HepG2 (cell line): ENCODE data around the gene TCF3. TPM values are rescaled to one million over a fixed set of nuclear protein-coding genes. Genes with fewer than 3 reads are reported as not detected.

ENCODE experiments used
- ATAC-seq: fragments of 200-7000 bp; cut with Tn5 transposase; 3 replicates; pipeline ENCODE4 v1.9.1; 2020; ENCODE audit warnings: mild to moderate bottlenecking, moderate library complexity
- BruUV-seq: library from RNA; stranded (reverse); fragments of 400-500 nt; replicated peaks from 2 replicates; lab custom pipeline; 2021; lab: Mats Ljungman, UMichigan
- CTCF ChIA-PET: fragments of 300-600 bp; formaldehyde crosslinking; extraction: SDS; loops from one replicate; lab custom pipeline; 2021; ENCODE audit warnings: low total read pairs, inconsistent platforms, low intra/inter-chr PET ratio; lab: Yijun Ruan, JAX
- POLR2A ChIA-PET: fragments of 350-600 bp; sonication (Branson Sonifier 250); formaldehyde crosslinking; loops from one replicate; lab custom pipeline; 2020; ENCODE audit warnings: antibody characterized with exemption, inconsistent platforms; lab: Yijun Ruan, JAX
- DNase-seq: peaks from one replicate; pipeline ENCODE4 v3.0.0-alpha.2; 2015; ENCODE audit warnings: low spot score
- FAIRE-seq: peaks from 3 replicates; lab custom pipeline; 2011; peaks lifted over from hg19 to GRCh38; lab: Jason Lieb, UNC
- H2AFZ ChIP-seq: one replicate; pipeline ENCODE4 v1.6.1; 2011; ENCODE audit warnings: low read length, inconsistent platforms
- H3K27ac ChIP-seq: fragments of 300-600 bp; 3 replicates; pipeline ENCODE4 v1.8.0; 2011; ENCODE audit warnings: mixed run types, mild to moderate bottlenecking, mixed read lengths, low read length, inconsistent platforms; ENCODE audit not compliant: insufficient read depth; ENCODE audit errors: extremely low read length
- H3K27me3 ChIP-seq, 2 experiments: fragments of 200-600 bp in 1 of 2; 2 replicates in 1 of 2; 3 replicates in 1 of 2; pipeline versions ENCODE4 v1.6.0 to v1.8.0; 2011; ENCODE audit warnings: low read length in 2 of 2, mild to moderate bottlenecking in 2 of 2, moderate library complexity in 2 of 2, inconsistent platforms in 1 of 2; ENCODE audit not compliant: insufficient read depth in 2 of 2, control insufficient read depth in 1 of 2
- H3K36me3 ChIP-seq, 2 experiments: fragments of 200-600 bp in 1 of 2; replicated peaks in 1 of 2; 2 replicates in 1 of 2; 3 replicates in 1 of 2; pipeline versions ENCODE4 v1.5.1 to v1.8.0; 2011; ENCODE audit warnings: low read length in 2 of 2, inconsistent platforms in 1 of 2; ENCODE audit not compliant: insufficient read depth in 2 of 2, control insufficient read depth in 1 of 2
- H3K4me1 ChIP-seq: 2 replicates; pipeline ENCODE4 v1.5.1; 2012; ENCODE audit warnings: low read length, inconsistent platforms; ENCODE audit not compliant: insufficient read depth
- H3K4me2 ChIP-seq: 2 replicates; pipeline ENCODE4 v1.6.0; 2011; ENCODE audit warnings: low read depth, low read length, inconsistent platforms
- H3K4me3 ChIP-seq, 3 experiments: fragments of 200-600 bp in 1 of 3; sonication (generic), shearing (Covaris generic) in 1 of 3; replicated peaks in 1 of 3; 2 replicates each; pipeline ENCODE4 v1.5.1; 2011 to 2016; ENCODE audit warnings: low read length in 3 of 3, inconsistent platforms in 2 of 3, low read depth in 2 of 3, mild to moderate bottlenecking in 2 of 3, control low read depth in 1 of 3, mixed read lengths in 1 of 3; ENCODE audit not compliant: insufficient read depth in 1 of 3
- H3K79me2 ChIP-seq: one replicate; pipeline ENCODE4 v1.6.1; 2011; ENCODE audit warnings: low read length, inconsistent platforms; ENCODE audit not compliant: insufficient read depth
- H3K9ac ChIP-seq: 2 replicates; pipeline ENCODE4 v1.6.0; 2011; ENCODE audit warnings: mild to moderate bottlenecking, low read depth, low read length, inconsistent platforms; ENCODE audit not compliant: insufficient read depth
- H3K9me3 ChIP-seq: 2 replicates; pipeline ENCODE4 v1.5.1; 2012; ENCODE audit warnings: mild to moderate bottlenecking, low read length
- H4K20me1 ChIP-seq: 2 replicates; pipeline ENCODE4 v1.6.0; 2011; ENCODE audit warnings: inconsistent platforms, mild to moderate bottlenecking, low read length, moderate library complexity; ENCODE audit not compliant: insufficient read depth
- GATAD2A ChIP-seq: IDR thresholded peaks from 2 replicates; pipeline ENCODE4 v1.6.1; 2016
- GPN1 ChIP-seq: sonication (generic); formaldehyde crosslinking; IDR thresholded peaks from 2 replicates; pipeline ENCODE4 v1.5.1; 2020; ENCODE audit warnings: missing genetic modification reagents, borderline replicate concordance
- GTF3A ChIP-seq: sonication (generic); formaldehyde crosslinking; conservative IDR thresholded peaks from 2 replicates; pipeline ENCODE4 v1.4.0; 2020; ENCODE audit warnings: mild to moderate bottlenecking, missing genetic modification reagents
- NRL ChIP-seq: sonication (generic); formaldehyde crosslinking; IDR thresholded peaks from 2 replicates; pipeline ENCODE4 v1.5.0; 2020; ENCODE audit warnings: missing genetic modification reagents, mild to moderate bottlenecking, moderate library complexity, borderline replicate concordance
- TEAD3 ChIP-seq: optimal IDR thresholded peaks from 2 replicates; pipeline ENCODE3; 2016; ENCODE audit warnings: borderline replicate concordance
- TGIF2 ChIP-seq: IDR thresholded peaks from 2 replicates; pipeline ENCODE4 v1.6.1; 2016; ENCODE audit warnings: control low read depth, missing compliant biosample characterization
- ZNF451 ChIP-seq: sonication (generic); formaldehyde crosslinking; IDR thresholded peaks from 2 replicates; pipeline ENCODE4 v1.5.0; 2020; ENCODE audit warnings: mild to moderate bottlenecking, missing genetic modification reagents
- ZNF468 ChIP-seq: sonication (generic); formaldehyde crosslinking; IDR thresholded peaks from 2 replicates; pipeline ENCODE4 v1.8.0; 2022; ENCODE audit warnings: mild to moderate bottlenecking, moderate library complexity, missing genetic modification reagents
- ZNF562 ChIP-seq: sonication (generic); formaldehyde crosslinking; IDR thresholded peaks from 2 replicates; pipeline ENCODE4 v1.8.0; 2022; ENCODE audit warnings: missing genetic modification reagents, borderline replicate concordance
- WGBS: methylation state at CpG from one replicate; pipeline ENCODE4 v1.1.6; 2017; ENCODE audit warnings: low lambda C conversion rate; 5-methylcytosine and 5-hydroxymethylcytosine counted together
- in situ Hi-C: cut with HindIII; loops from 2 replicates; pipeline ENCODE4 v1.10.0; 2017; ENCODE audit warnings: low pct_unique_long_range_greater_than_20kb; ENCODE audit not compliant: extremely low pct_ligation_motif_present
- intact Hi-C: fragments of 100-400 bp; cut with micrococcal nuclease; formaldehyde crosslinking; loops from one replicate; pipeline ENCODE4 v1.10.0; 2022; ENCODE audit not compliant: unreplicated experiment
- polyA plus RNA-seq, 8 experiments: library from polyadenylated mRNA; depleted of rRNA in 3 of 8; stranded (reverse) in 7 of 8; unstranded in 1 of 8; fragments of >200 nt; fragmentation: Illumina TruSeq in 4 of 8; extraction: Trizol in 4 of 8; gene quantifications; 2 replicates each; pipeline versions ENCODE4 v1.2.1 to v1.2.3, GENCODE V29; 2011 to 2016; ENCODE audit warnings: low read depth in 4 of 8, missing spikeins in 1 of 8, mixed read lengths in 1 of 8; ENCODE audit not compliant: insufficient read depth in 1 of 8
- total RNA-seq, 5 experiments: library from RNA; depleted of rRNA; stranded (reverse); fragments of >200 nt; fragmentation: Illumina TruSeq; extraction: Trizol; gene quantifications; 2 replicates each; pipeline ENCODE4 v1.2.3, GENCODE V29; 2016; ENCODE audit warnings: low read depth in 1 of 5
- TF ChIP-seq, protein P1 (sequence below): sonication (generic); formaldehyde crosslinking; IDR thresholded peaks from 2 replicates; pipeline ENCODE4 v1.4.0; 2020; ENCODE audit warnings: missing genetic modification reagents

TCF3 gene
- total and polyA plus RNA-seq, 2 of the 13 experiments (the other 11 are each of a cell fraction or from before 2014, with no cell fraction given) = 51.4 to 53.2 TPM

DNA sequence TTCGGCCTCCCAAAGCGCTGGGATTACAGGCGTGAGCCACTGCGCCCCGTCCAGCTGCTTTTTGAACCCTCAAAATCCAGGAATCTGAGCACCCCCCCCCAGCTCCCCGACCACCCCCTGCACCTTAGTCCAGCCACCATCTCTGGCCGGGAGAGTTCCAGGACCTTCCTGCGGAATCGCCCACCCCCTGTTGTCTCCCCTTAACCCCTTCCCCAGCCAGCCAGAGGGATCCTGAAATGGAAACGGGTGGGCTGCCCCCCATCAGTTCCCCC lies 59.0 kb downstream of the TCF3 start:
- in situ Hi-C loops = no loop called here
- peak overlapping the region; percentile 76; the same call in 1 of the 2 replicates for H3K9ac ChIP-seq
- FAIRE-seq (no peak), DNase-seq (no peak), ATAC-seq (no peak)
- H3K4me3 ChIP-seq = peak overlapping the region in 1 of 3 experiments; percentile 82; a peak in 3 of 6 replicates
- H2AFZ ChIP-seq = no peak overlapping the region
- intact Hi-C loops = loop anchor here (10.0 kb wide), 1 partner anchor 49 kb away; no protein-coding TSS in a partner anchor
- H3K4me2 ChIP-seq = peak overlapping the region; percentile 95
- no TSS peak for BruUV-seq
- H3K27me3 ChIP-seq = no peaks in the 10 kb centered on the region; a peak in 1 of 5 replicates
- peaks cover 29% of the 10 kb centered on the region for H3K79me2 ChIP-seq
- WGBS = 96% methylated on average over 10 of the region's 10 CpGs
- TF ChIP-seq ZNF562 (CRISPR knock-in tag) = no peak
- TF ChIP-seq, protein P1, sequence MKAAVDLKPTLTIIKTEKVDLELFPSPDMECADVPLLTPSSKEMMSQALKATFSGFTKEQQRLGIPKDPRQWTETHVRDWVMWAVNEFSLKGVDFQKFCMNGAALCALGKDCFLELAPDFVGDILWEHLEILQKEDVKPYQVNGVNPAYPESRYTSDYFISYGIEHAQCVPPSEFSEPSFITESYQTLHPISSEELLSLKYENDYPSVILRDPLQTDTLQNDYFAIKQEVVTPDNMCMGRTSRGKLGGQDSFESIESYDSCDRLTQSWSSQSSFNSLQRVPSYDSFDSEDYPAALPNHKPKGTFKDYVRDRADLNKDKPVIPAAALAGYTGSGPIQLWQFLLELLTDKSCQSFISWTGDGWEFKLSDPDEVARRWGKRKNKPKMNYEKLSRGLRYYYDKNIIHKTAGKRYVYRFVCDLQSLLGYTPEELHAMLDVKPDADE (CRISPR knock-in tag) = 0 out of 2 replicates have a peak, but pooled peaks have one; percentile 32
- H3K4me1 ChIP-seq = peaks cover 36% of the 10 kb centered on the region
- H3K36me3 ChIP-seq = peaks cover 8 to 18% of the 10 kb centered on the region in 2 experiments
- ChIA-PET POLR2A (interaction anchor here (0.6 to 2.6 kb wide), 5 partner anchors 10 to 47 kb away, joined by 3 to 22 read pairs (median 3); partner anchors contain the start of gene UQCR11), CTCF (no interaction called here)
- no peaks in the 10 kb centered on the region for H3K9me3 ChIP-seq
- H4K20me1 ChIP-seq = no peaks in the 10 kb centered on the region
- no peak overlapping the region for H3K27ac ChIP-seq

DNA sequence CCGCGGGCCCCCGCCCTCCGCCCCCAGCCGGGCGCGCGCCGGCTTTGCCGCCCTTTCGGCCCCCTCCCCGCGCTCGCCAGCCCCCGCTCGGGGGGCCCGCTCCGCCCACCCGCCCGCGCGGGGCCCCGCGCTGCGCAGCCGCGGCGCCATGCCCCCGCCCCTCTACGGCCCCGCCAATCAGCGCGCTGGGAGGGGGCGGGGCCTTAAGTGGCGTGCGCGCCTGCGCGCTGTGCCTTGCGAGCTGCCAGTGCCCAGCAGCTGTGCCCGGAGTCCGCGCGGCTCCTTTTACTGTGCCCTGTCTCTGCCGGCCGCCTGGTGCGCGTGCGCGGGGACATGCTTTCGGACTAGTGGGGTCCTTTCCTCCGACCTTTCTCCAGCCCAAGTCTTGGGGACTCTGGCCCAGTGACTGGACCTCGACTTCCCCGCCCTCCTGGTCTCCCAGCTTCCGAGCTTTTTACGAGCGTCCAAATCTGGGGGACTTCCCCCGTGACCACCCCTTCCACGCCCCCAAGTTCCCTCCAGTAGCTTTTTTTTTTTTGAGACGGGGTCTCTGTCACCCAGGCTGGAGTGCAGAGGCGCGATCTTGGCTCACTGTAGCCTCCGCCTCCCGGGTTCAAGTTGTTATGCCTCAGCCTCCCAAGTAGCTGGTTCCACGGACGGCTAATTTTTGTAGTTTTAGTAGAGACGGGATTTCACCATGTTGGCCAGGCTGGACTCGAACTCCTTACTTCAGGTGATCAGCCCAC lies 59.5 kb downstream of the TCF3 start, which contains the start of gene MBD3:
MBD3 (minus strand) TSS at position 111 of the 746 bp plus-strand sequence. CDS start 234 bp downstream, outside the sequence.
- 54% methylated on average over 16 of the region's 68 CpGs for WGBS
- POLR2A ChIA-PET = interaction anchor here (0.6 to 2.6 kb wide), 5 partner anchors 10 to 298 kb away, joined by 3 to 22 read pairs (median 5); partner anchors contain the start of gene UQCR11
- Histone ChIP-seq H3K4me3 (peak within 1 kb of the TSS; percentile 72 to 90 (median 83)), H3K9ac (peak within 1 kb of the TSS; percentile 100), H3K27me3 (no peaks in the 10 kb centered on the region; a peak in 1 of 5 replicates), H2AFZ (no peak within 1 kb of the TSS), H3K9me3 (no peaks in the 10 kb centered on the region), H3K36me3 (peaks cover 6 to 16% of the 10 kb centered on the region in 2 experiments), H3K27ac (peak within 1 kb of the TSS; percentile 99), H4K20me1 (no peaks in the 10 kb centered on the region), H3K4me2 (peak within 1 kb of the TSS; percentile 95), H3K79me2 (peaks cover 29% of the 10 kb centered on the region), H3K4me1 (peaks cover 41% of the 10 kb centered on the region)
- no TSS peak for BruUV-seq
- in situ Hi-C loops = no loop called here
- DNase-seq = peak; percentile 81
- FAIRE-seq = no peak
- intact Hi-C loops = loop anchor here (10.0 kb wide), 1 partner anchor 48 kb away; no protein-coding TSS in a partner anchor
- peak; percentile 69 for ATAC-seq
- CTCF ChIA-PET = no interaction called here
- TF ChIP-seq TEAD3 (CRISPR knock-in tag) = peak; percentile 22
- 0 out of 2 replicates have a peak, but pooled peaks have one; percentile 23 for TF ChIP-seq ZNF451 (CRISPR knock-in tag)
- TF ChIP-seq NRL = peak; percentile 41; the same call in 1 of the 2 replicates
- TF ChIP-seq, protein P1 (CRISPR knock-in tag) = no peak
- no peak for TF ChIP-seq GTF3A (CRISPR knock-in tag)
- TF ChIP-seq TGIF2 (CRISPR knock-in tag) = no peak
- no peak for TF ChIP-seq GATAD2A (CRISPR knock-in tag)
- TF ChIP-seq GPN1 (CRISPR knock-in tag) = no peak
- no peak for TF ChIP-seq ZNF468 (CRISPR knock-in tag)
